ENCODE data around the gene SEC11A. TPM values are rescaled to one million over a fixed set of nuclear protein-coding genes. Genes with fewer than 3 reads are reported as not detected.

Gene SEC11A
- total RNA-seq, 1 donor, result 202 TPM

DNA sequence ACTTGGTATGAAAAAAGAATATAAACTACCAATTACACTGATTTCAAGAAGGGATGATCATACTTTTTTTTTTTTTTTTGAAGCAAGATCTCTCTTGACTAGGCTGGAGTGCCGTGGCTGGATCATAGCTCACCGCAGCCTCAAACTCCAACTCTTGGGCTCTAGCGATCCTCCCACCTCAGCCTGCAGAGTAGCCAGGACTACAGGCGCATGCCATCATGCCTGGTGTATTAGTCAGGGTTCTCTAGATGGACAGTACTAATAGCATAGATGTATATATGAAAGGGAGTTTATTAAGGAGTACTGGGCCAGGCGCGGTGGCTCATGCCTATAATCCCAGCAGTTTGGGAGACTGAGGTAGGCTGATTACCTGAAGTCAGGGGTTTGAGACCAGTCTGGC is 11.5 kb upstream of the SEC11A start:
- no peaks in the 10 kb centered on the region for H3K36me3 ChIP-seq (ENCODE audit: insufficient read depth, low read length)
- H3K27me3 ChIP-seq (ENCODE audit: insufficient read depth, low read length), result no peaks in the 10 kb centered on the region
- no peak overlapping the region for H3K4me2 ChIP-seq (ENCODE audit: insufficient read depth, low read length)
- TF ChIP-seq CTCF (IDR thresholded peaks at IDR 0.05; ENCODE audit: extremely low read depth, low read depth, low read length), result no peak
- no peaks in the 10 kb centered on the region for H4K20me1 ChIP-seq (ENCODE audit: insufficient read depth, low read length)
- no peaks in the 10 kb centered on the region for H3K79me2 ChIP-seq (ENCODE audit: insufficient read depth, low read length)
- no peak overlapping the region for H3K27ac ChIP-seq (ENCODE audit: low read depth, low read length)
- H3K9me3 ChIP-seq (ENCODE audit: low read depth, low read length), result no peaks in the 10 kb centered on the region
- no peak for DNase-seq (ENCODE audit: insufficient read length, low spot score, missing footprints)
- H2AFZ ChIP-seq (ENCODE audit: low read length), result no peak overlapping the region
- peaks cover 20% of the 10 kb centered on the region for H3K4me1 ChIP-seq (ENCODE audit: insufficient read depth, low read length)
- H3K4me3 ChIP-seq (ENCODE audit: insufficient read depth, low read length), result no peak overlapping the region

DNA sequence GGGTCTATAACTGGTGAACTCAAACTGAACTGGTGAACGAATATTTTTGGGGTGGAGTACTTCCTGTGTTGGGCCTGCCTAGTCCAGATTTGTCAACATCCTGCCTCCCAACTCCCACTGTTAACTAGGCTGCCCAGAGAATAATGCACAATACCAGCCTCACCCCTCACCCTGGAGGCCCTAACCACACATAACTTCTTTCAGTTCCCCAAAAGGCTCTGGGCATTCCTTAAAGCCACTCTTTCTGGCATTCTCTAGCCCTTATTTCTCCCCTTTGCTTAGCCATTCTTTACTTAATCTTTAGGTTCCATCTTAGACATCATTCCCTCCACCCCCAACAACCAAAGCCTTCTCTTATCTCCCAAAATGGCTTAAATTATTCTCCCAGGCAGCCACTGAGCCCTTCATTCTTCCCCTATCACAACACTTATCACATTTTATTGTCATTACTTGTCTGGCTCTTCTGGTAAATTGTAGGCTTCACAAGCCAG is 9.1 kb upstream of the SEC11A start:
- Histone ChIP-seq H4K20me1 (ENCODE audit: insufficient read depth, low read length) (no peaks in the 10 kb centered on the region), H3K27me3 (ENCODE audit: insufficient read depth, low read length) (no peaks in the 10 kb centered on the region), H3K4me1 (ENCODE audit: insufficient read depth, low read length) (peaks cover 8% of the 10 kb centered on the region), H3K4me2 (ENCODE audit: insufficient read depth, low read length) (peak overlapping the region; percentile 33), H2AFZ (ENCODE audit: low read length) (peak overlapping the region; percentile 92), H3K79me2 (ENCODE audit: insufficient read depth, low read length) (no peaks in the 10 kb centered on the region), H3K4me3 (ENCODE audit: insufficient read depth, low read length) (no peak overlapping the region), H3K27ac (ENCODE audit: low read depth, low read length) (peak overlapping the region; percentile 53), H3K36me3 (ENCODE audit: insufficient read depth, low read length) (no peaks in the 10 kb centered on the region), H3K9me3 (ENCODE audit: low read depth, low read length) (no peaks in the 10 kb centered on the region)
- TF ChIP-seq CTCF (IDR thresholded peaks at IDR 0.05; ENCODE audit: extremely low read depth, low read depth, low read length), result no peak
- peak; percentile 76 for DNase-seq (ENCODE audit: insufficient read length, low spot score, missing footprints)

- peaks cover 8% of the 10 kb centered on the region for H3K4me1 ChIP-seq (ENCODE audit: insufficient read depth, low read length)
- H3K27ac ChIP-seq (ENCODE audit: low read depth, low read length), result no peak overlapping the region
- H3K4me3 ChIP-seq (ENCODE audit: insufficient read depth, low read length), result no peak overlapping the region
- no peaks in the 10 kb centered on the region for H3K79me2 ChIP-seq (ENCODE audit: insufficient read depth, low read length)
- TF ChIP-seq CTCF (IDR thresholded peaks at IDR 0.05; ENCODE audit: extremely low read depth, low read depth, low read length), result no peak
- no peaks in the 10 kb centered on the region for H4K20me1 ChIP-seq (ENCODE audit: insufficient read depth, low read length)
- no peaks in the 10 kb centered on the region for H3K36me3 ChIP-seq (ENCODE audit: insufficient read depth, low read length)
- no peak overlapping the region for H3K4me2 ChIP-seq (ENCODE audit: insufficient read depth, low read length)
- H2AFZ ChIP-seq (ENCODE audit: low read length), result no peak overlapping the region
- H3K27me3 ChIP-seq (ENCODE audit: insufficient read depth, low read length), result no peaks in the 10 kb centered on the region
- no peaks in the 10 kb centered on the region for H3K9me3 ChIP-seq (ENCODE audit: low read depth, low read length)
- DNase-seq (ENCODE audit: insufficient read length, low spot score, missing footprints), result no peak
Measured at GRCh38 chr15:84722628-84723027, 6.7 kb upstream of the SEC11A start.

DNA sequence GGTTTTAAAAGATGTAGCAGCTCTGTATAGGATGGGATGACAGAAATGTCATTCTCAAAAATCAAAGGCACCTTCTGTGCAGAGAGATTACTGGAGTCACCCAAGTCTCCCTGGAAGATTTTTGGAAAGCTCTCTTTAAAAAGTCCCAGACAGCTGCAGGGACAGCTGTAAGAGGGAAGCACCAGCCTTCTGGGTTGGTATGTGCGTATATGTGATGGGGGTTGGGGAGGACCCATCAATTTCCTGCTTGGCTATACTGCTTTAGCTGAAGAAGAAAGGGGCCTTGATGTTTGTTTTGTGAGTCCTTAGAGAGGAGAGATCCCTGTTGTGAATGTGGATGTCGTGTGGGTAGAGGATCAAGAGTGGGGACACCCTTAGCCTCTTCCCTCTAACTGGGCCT is 5.4 kb upstream of the SEC11A start:
- H3K4me1 ChIP-seq (ENCODE audit: insufficient read depth, low read length), result peaks cover 11% of the 10 kb centered on the region
- no peaks in the 10 kb centered on the region for H4K20me1 ChIP-seq (ENCODE audit: insufficient read depth, low read length)
- H3K4me2 ChIP-seq (ENCODE audit: insufficient read depth, low read length), result no peak overlapping the region
- H2AFZ ChIP-seq (ENCODE audit: low read length), result no peak overlapping the region
- H3K4me3 ChIP-seq (ENCODE audit: insufficient read depth, low read length), result no peak overlapping the region
- H3K36me3 ChIP-seq (ENCODE audit: insufficient read depth, low read length), result no peaks in the 10 kb centered on the region
- H3K27ac ChIP-seq (ENCODE audit: low read depth, low read length), result no peak overlapping the region
- peaks cover 4% of the 10 kb centered on the region for H3K79me2 ChIP-seq (ENCODE audit: insufficient read depth, low read length)
- no peak for TF ChIP-seq CTCF (IDR thresholded peaks at IDR 0.05; ENCODE audit: extremely low read depth, low read depth, low read length)
- no peaks in the 10 kb centered on the region for H3K9me3 ChIP-seq (ENCODE audit: low read depth, low read length)
- H3K27me3 ChIP-seq (ENCODE audit: insufficient read depth, low read length), result no peaks in the 10 kb centered on the region
- DNase-seq (ENCODE audit: insufficient read length, low spot score, missing footprints), result no peak

Measured in osteoblast (primary cell).